22Rv1 (cell line): ENCODE data around the gene COPG1.

Source experiments
- H3K27ac ChIP-seq: fragments of 450-650 bp; 2 replicates; pipeline ENCODE4 v1.5.1; 2017
- CTCF ChIP-seq: fragments of 450-650 bp; IDR thresholded peaks from 2 replicates; pipeline ENCODE4 v1.5.1; 2017; ENCODE audit warnings: mild to moderate bottlenecking
- ZFX ChIP-seq: fragments of 450-650 bp; IDR thresholded peaks from 2 replicates; pipeline ENCODE4 v1.6.1; 2017; ENCODE audit warnings: antibody characterized with exemption, borderline replicate concordance

COPG1 gene

GRCh38 chr3:129312021-129312639 lies 62.7 kb downstream of the COPG1 start:
- peak overlapping the region; percentile 95 for H3K27ac ChIP-seq
- TF ChIP-seq ZFX: no peak
- TF ChIP-seq CTCF: no peak

DNA sequence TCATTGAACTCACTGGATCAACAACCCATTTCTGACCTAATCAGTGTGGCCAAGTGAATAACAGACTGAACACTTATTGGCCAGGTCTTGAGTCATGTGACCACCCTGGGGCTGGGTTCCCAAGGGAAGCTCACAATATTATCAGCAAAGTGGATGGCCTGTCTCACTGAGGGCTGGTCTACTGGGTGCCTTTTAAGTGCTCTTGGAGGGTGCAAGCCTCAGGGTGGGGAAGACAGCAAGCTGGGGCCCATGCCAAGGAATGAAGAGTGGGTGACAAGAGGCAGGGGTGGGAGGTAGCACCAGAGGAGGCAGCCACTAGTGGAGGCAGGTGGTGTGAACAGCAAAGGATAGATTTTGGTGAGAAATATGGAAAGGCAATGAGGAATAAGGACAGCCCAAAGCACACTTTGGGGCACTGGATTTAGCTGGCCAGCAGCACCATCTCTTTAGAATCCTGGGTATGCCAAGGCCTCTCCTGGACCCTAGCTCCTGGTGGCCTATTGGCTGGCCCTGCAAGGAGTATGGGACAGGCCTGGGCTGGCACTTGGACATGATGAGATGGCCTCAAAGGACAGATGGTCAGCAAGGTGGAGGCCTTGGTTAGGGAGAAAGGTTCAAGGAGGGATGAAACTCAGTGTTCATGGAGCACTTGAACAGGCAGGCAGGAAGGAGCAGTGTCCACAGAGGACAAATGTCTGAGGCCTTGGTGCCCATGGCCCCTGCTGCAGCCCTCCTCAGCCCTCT lies 63.4 kb downstream of the COPG1 start:
- H3K27ac ChIP-seq: peak overlapping the region; percentile 95
- TF ChIP-seq CTCF (no peak), ZFX (no peak)

GRCh38 chr3:129313415-129313664 lies 63.9 kb downstream of the COPG1 start:
- TF ChIP-seq CTCF: no peak
- TF ChIP-seq ZFX: no peak
- peak overlapping the region; percentile 95 for H3K27ac ChIP-seq

DNA sequence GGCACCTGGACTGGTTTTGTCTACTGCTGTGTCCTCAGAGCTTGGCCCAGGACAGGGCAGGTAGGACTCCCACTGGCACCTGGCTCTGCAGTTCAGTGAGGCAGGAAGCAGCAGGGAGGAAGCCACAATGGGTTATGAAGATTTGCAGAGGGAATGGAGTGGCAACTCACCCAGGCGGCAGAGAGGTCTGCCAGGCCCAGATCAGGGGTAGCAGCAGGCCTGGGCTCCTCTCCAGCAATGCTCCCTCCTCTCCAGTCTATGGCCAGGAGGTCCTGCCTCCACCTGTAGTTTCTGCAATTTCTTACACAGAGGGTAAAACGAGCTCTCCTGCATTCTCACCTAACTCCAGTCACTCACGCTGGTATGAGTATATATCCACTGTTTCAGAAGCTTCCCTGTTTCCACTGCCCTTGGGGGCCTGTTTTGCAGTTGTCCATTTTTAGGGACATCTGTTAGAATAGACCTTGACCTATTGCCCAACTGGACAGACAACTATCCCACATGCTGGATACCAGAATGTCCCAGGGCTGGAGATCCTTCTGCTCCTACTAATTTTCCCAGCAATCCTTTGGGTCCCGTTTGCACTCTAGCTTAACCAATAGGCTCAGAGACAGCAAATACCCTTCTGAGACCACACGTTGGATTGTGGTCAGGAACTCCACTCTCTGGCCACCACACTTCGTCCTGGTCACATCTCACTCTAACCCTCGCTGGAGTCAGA lies 64.4 kb downstream of the COPG1 start:
- H3K27ac ChIP-seq: peak overlapping the region; percentile 95
- TF ChIP-seq ZFX: no peak
- TF ChIP-seq CTCF: no peak

DNA sequence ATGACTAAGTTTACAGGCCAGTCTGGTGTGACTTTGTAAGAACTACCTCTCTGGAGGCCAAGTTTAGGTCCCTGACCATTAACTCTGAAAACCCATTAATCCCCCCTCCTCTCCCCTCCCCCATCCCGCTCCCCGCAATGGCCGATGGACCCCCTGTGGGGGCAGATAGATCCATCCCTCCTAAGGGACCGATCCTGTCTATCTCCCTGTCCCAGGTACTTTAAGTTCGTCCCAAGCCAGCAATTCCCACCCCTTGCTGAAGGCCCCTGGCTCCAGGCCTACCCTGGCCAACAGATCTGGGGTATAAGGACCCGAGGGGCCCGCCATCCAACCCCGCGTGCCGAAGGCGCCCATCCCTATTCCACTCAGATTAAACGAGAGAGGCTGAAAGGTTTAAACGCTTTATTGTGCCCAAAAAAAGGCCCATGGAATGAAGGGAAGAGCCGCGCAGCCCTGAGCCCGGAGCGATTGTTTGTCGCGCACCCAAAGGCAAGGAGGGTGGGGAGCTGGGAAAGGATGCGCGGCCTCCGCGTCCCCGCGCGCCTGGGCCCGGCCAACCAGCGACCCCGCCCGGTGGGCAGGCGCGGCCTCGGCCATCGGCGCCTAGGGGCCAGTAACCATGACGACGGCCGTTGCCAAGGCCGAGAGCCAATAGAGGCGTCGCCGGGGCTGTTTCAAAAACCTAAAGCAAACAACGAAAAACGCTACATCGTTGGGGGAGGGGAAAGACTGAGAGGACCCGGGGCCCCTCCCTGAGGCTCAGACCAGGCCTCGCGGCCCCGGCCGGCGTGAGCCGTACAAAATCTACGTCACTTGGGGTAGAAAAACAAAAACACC lies 65.2 kb downstream of the COPG1 start:
- peak; percentile 50 for TF ChIP-seq CTCF
- TF ChIP-seq ZFX: no peak
- peak overlapping the region; percentile 95 for H3K27ac ChIP-seq

- H3K27ac ChIP-seq: peak overlapping the region; percentile 95
- no peak for TF ChIP-seq ZFX
- no peak for TF ChIP-seq CTCF
Observed at GRCh38 chr3:129315223-129315997, 66.0 kb downstream of the COPG1 start.
